Activated CD8-positive, alpha-beta memory T cell treated with anti-CD3 and anti-CD28 coated beads for 48 hours (primary cell): Measurements from ENCODE around the gene SP7.
"Not testable (repeated sequence)": the region's sequence is repeated elsewhere in the genome, so short reads cannot be mapped to it uniquely, and the experiment has no call there.

Experiments
- DNase-seq, 3 experiments: peaks; one replicate each; pipeline ENCODE4 v3.0.0-alpha.2; 2020; ENCODE audit warnings: low read depth in 2 of 3, low spot score in 2 of 3

Gene SP7

GRCh38 chr12:53347905-53348304 is 11.8 kb upstream of the SP7 start:
- no peak for DNase-seq

- no peak for DNase-seq
Observed at GRCh38 chr12:53346491-53346890, 10.3 kb upstream of the SP7 start.

GRCh38 chr12:53345486-53346188 is 9.5 kb upstream of the SP7 start:
- no peak for DNase-seq

- DNase-seq = peak; percentile 36 to 50 (median 45)
Observed at GRCh38 chr12:53344824-53345485, 8.8 kb upstream of the SP7 start.

- no peak for DNase-seq
Observed at GRCh38 chr12:53344487-53344823, 8.3 kb upstream of the SP7 start.

GRCh38 chr12:53343969-53344368 is 7.8 kb upstream of the SP7 start:
- DNase-seq = no peak

- no peak for DNase-seq
Observed at GRCh38 chr12:53343449-53343848, 7.3 kb upstream of the SP7 start.

- no peak for DNase-seq
Observed at GRCh38 chr12:53340398-53340797, 4.2 kb upstream of the SP7 start.

GRCh38 chr12:53338916-53339315 is 2.8 kb upstream of the SP7 start:
- no peak for DNase-seq

- no peak for DNase-seq
Observed at GRCh38 chr12:53338017-53338416, 1.9 kb upstream of the SP7 start.

- no peak for DNase-seq
Observed at GRCh38 chr12:53334822-53335221, 1.3 kb downstream of the SP7 start.

- no peak for DNase-seq
Observed at GRCh38 chr12:53333845-53334244, 2.3 kb downstream of the SP7 start.

GRCh38 chr12:53333289-53333688 is 2.9 kb downstream of the SP7 start:
- DNase-seq = no peak

- no peak for DNase-seq
Observed at GRCh38 chr12:53332744-53333143, 3.4 kb downstream of the SP7 start.

GRCh38 chr12:53332339-53332738 is 3.8 kb downstream of the SP7 start:
- DNase-seq = not testable (repeated sequence)

GRCh38 chr12:53330671-53331070 is 5.5 kb downstream of the SP7 start:
- no peak for DNase-seq

GRCh38 chr12:53328043-53328435 is 8.1 kb downstream of the SP7 start:
- DNase-seq = no peak

- DNase-seq = no peak
Observed at GRCh38 chr12:53327435-53328042, 8.6 kb downstream of the SP7 start.

- DNase-seq = no peak
Observed at GRCh38 chr12:53326460-53327185, 9.5 kb downstream of the SP7 start.

- DNase-seq = no peak
Observed at GRCh38 chr12:53325511-53326061, 10.6 kb downstream of the SP7 start.

GRCh38 chr12:53324779-53325510 is 11.2 kb downstream of the SP7 start:
- peak; percentile 40 to 83 (median 68) for DNase-seq
